Smooth muscle cell of the brain vasculature (primary cell): ENCODE measurements around the gene PDE8B.

Experiments
- DNase-seq: peaks from one replicate; pipeline ENCODE4 v3.0.0-alpha.2; 2012; ENCODE audit warnings: low read depth, low spot score

Gene PDE8B

DNA sequence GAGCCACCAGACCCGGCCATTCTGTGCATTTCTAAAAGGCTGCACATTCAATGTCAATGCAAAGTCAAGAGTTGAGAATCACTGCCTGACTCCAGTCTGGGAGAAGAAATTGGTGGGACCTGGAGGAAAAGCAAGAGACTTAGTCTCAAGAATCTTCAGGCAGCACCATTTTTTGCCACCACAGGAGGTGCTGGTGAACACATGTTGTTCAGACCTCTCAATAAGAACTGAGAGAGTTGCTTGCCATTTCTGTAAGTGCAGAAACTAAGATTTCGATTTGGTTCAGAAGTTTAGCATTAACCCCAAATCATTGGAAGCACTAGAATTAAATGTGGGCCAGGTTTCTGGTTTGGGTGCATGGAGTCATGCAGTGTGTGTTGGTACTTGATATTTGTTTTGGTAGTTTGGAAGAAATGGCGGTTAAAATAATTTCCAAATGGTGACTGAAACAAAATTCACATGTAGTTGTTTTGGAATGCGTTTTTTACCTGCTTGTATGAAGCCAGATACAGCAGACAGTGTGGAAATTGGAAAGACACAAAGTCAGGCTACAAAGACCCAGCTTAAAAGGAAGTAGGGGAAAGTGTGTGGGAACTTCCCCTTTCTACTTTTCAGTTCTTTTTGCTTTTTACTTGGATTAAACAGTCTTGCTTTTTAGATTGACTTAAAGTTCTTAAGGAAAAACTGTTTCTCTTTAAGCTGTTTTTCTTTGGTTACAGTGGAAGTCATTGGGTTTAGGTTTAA, 20.4 kb downstream of the PDE8B start:
- DNase-seq, result no peak

DNA sequence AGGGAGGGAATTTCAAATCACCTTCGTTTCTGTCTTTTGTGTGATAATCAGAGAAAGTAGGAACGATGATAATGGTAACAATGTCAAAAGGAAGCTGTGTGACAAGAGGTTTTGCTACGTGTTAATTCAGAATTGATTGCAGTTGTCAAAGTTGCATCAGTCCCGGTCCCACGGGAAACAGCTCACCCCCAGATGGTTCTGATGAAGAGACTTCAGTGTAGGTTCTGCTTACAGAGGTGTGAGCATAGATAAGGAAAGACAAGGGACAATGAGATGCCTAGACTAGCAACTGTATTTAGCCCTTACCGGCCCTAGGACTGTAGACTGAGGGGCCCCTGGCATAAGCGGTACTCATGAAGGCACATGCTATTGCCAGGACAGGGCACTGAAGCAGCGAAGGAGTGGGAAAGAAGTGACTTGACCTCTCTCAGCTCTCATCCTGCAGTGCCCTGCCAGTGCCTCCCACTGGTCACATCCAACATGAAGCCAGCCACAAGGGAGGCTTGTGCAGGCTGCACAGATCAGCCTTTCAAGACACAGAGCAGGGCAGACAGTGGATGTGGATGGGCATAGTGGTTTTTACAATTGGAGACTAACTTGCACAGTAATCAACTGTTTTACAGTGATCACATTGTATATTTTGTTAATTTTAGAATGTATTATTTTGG, 21.1 kb downstream of the PDE8B start:
- DNase-seq, result no peak

GRCh38 chr5:77232574-77233358, 22.3 kb downstream of the PDE8B start:
- DNase-seq, result no peak

DNA sequence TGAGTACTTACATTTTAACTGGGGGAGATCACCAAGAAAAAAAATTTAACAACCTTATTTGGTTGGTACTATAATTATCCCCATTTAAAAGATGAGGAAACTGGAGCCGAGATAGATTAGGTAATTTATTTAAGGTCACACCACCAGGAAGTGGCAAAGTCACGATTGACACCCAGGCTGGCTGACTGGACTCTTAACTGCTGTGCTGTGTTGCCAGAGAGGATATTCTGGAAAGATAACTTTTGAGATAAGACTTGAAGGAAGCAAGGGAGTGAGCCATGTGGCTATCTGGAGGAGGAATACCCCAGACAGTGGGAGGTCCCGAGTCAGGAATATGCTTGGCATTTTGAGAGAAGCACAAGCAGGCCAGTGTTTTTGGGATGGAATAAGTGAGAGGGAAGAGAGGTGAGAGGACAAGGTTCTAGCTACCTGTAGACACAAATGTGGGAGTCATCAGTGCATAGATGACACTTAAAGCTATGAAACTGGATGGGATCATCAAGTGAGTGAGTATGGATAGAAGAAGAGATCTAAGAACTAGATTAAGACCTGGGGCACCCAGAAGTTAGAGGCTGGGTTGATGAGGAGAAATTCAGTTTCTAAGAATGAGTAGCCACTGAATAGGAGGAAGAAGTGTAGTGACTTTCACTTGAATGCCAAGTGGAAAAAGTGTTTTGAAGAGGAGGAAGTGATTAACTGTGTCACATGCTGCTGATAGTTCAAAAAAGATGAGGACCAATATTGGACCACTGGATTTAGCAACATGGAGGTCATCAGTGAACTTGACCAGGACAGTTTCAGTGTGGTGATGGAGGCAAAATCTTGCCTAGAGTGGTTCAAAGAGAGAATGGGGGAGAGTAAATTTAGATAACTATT, 25.6 kb downstream of the PDE8B start:
- no peak for DNase-seq

- no peak for DNase-seq
Observed at GRCh38 chr5:77239126-77239741, 28.8 kb downstream of the PDE8B start.

DNA sequence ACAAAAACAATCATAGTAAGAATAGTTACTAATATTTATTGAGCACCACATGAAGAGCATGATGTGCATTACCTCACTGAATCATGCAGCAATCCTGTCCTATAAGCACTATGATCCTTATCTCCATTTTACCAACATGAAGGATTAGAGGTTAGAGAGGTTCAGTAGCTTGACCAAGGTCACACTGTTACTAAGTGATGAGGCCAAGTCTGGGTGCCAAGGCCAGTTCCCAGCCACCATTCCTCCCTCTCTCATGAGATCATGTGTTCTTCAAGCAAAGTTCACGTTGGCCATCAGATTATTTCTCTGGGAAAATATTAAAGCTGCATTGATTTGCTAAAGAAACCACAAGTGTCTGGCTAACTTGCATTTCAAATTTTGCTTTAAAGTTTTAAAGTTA, 31.0 kb downstream of the PDE8B start:
- no peak for DNase-seq

DNA sequence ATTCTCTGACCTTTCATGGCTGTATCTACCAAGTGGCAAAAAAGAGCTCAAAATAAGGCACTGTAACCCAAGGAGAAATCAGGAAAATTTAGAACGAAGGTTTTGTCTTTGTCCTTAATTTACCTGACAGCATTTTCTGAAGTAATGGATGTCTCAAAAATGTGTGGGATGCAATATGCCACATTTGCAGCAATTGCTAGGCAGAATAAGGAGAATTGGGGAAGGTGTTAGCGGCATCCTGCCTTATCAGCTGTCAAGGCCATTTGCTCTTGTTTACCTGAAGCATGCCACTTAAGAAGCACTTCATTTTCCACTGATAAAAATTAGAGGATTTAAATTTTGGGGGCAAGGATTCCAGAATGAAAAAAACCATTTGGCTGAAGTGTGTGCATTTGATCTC, 39.0 kb downstream of the PDE8B start:
- DNase-seq, result no peak

GRCh38 chr5:77250021-77250420, 39.5 kb downstream of the PDE8B start:
- no peak for DNase-seq

DNA sequence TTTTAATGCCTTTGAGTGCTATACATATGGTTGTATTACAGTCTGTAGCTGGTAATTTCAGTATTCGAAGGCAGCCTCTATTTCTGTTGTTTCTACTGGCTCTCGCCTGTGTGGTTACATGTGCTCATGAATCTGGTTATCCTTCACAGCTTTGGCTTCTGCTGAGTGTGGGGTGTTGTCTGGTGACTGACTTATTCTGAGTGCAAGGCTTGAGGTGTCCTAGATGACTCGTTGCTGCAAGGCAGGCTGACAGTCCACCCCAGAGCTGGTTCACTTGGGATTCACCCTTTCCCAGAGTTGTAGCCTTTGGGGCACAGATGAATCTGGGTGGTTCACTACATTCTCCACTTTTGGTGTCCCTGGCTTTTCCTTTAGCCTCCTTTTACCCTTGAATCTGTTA, 41.4 kb downstream of the PDE8B start:
- no peak for DNase-seq

DNA sequence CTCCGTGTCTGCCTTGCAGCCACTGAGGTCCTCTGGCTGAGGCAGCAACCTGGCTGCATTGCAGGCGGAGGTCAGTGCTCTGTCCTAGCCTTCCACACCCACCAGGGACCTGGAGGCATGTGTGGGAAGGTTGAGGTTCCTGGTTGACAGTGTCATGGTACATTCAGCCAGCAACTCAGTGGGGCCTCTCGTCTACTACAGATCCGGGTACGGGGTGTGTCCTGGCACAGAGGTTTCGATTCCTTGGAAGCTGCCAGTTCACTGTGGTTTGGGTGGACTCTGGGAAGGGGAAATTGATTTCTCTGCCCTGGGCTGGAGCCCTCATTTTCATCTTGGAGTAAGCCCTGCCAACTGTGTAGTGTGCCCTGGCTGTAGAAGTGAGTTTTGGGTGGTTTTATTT, 45.1 kb downstream of the PDE8B start:
- DNase-seq, result no peak

- DNase-seq, result no peak
Observed at GRCh38 chr5:77256406-77256805, 45.9 kb downstream of the PDE8B start.

GRCh38 chr5:77258652-77259051, 48.2 kb downstream of the PDE8B start:
- no peak for DNase-seq

- DNase-seq, result no peak
Observed at GRCh38 chr5:77259476-77259875, 49.0 kb downstream of the PDE8B start.

DNA sequence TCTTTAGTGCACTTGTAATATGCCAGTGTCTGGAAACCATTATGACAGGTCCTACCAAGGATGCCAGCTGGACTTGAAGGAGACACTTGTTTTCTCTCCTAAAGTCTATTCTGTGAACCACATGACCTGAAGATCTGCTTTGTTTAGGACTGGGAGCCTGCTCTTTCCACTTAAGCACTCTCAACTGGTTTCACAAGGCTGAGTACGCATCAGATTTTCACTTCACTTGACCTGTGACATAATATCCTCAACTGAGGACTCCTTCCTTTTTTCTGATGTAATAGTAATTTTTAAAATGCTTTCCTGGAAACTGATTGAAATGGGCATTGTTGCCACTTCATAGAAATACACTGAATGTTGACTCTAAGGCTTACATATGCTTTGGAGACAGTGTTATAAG, 52.2 kb downstream of the PDE8B start:
- no peak for DNase-seq

DNA sequence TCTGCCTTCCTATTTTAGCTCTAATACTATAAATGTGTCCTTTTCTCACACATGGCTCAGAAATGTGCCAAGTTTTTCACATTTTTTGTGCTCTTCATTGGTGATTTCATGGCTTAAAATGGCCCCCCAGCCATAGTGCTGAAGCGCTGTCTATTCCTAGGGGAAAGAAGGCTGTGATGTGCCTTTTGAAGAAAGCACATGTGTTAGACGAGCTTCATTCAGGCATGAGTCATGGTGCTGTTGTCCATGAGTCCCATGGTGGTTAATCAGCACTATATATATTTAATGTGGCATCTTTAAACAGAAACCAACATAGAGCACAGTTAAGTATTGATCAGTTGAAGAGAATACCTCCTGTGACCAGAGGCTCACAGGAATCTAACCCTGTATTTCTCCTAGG, 55.8 kb downstream of the PDE8B start:
- DNase-seq, result no peak

DNA sequence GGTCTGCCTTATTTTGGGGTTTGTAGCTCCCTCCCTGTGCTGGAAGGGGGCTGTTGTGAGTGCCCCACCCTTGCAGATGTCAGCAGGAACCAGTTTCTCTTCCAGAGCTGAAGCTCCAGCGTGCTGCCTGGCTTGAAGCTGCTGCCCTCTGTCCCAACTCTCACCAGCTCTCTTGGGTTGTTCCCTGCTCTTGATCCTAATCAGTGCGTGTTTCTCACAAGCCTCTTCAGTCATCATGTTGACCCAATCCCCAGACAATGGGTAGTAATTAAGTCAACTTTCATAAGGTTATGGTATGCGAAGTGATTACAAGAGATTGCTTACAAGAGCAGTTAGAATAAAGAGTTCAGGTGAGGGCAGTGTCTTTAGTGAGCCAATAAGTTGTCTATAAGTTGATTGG, 57.0 kb downstream of the PDE8B start:
- no peak for DNase-seq

DNA sequence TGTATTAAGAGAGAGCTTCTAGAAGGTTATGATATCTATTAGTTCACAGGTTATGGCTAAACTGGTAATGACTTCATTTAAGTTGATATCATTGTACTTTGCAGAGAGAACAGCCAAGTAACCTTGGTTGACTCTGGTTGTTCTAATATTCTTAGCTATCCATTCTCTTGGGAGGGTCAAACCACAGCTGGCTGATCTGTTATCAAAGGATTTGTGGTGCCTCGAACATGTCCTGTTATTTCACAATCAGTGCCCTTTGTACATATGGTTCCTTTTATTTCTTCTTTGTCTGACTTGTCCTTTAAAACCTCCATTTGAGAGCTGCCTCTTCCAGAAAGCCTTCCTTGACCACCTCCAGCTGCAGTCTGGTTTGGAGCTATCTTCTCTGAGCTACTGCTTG, 61.7 kb downstream of the PDE8B start:
- no peak for DNase-seq

DNA sequence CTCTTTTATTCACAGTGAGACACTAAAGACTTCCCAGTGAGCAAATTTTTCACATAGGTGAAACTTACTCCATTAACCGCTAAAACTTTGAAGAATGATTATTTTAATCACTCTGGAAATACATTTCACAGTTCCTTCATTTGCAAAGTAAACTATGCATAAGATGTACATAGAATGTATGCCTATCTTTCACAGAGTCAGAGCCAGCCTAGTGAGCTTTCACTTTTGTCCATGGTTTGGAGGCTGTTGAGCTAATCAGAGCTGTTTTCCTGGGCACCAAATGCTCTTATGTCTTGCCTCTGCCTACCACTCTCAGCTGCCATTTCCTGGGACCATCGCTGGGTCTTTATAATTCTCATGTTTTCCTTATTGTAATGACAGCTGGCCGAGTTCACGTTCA, 67.3 kb downstream of the PDE8B start:
- no peak for DNase-seq

DNA sequence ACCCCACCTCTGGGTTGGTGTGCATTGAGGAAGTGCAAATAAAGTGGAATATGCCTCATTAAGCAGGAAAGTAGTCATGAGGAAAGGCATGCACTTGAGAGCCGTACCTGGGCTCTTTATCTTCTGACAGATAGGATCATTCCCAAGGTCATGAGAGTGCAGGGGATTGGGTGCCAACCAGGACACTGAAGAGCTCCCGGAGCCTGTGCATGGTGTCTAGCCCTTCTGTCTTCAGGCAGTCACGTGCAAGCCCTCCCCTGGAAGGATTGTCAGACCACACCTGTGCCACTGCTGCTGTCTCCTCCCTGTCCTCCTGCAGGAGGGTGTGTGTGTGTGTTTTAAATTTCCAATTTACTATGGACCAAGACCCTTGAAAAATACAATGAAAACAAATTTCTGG, 69.6 kb downstream of the PDE8B start:
- no peak for DNase-seq

- DNase-seq, result no peak
Observed at GRCh38 chr5:77281969-77282336, 71.5 kb downstream of the PDE8B start.

DNA sequence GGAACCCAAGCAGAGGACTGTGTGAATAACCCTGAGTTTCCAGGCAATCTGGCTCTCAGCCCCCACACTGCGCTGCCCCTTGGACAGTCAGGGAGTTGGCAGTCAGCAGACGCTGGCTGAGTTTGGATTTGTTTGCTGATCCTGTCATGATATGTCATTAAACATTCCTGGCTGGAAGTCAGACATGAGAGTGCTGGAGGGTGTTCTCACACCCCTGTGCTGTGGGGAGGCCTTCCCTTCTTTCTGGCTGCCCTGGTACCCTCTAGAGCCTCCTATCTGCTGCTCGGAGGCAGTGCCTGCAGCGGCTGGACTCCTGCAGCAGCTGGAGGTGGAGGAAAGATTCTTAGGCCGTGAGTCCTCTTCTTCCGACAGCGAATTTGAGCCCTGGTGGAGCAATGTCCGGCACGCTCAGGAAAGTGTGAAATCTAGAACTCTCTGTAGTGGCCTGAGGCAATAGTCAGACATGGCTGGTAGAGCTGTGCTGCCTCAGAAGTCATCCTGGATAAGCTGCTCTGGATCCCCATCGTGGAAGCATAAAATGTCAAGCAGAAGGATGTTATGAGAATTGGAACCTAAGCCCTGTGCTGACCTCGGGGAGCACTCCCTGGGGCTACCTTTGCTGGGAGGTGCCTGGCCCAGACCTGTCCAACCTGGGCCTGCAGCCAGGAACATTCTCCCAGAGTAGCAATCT, 72.0 kb downstream of the PDE8B start:
- DNase-seq, result no peak
